Astrocyte of the spinal cord (primary cell): ENCODE results near the gene BAZ1A.

Source experiments
- DNase-seq: peaks from one replicate; pipeline ENCODE4 v3.0.0; 2011; ENCODE audit warnings: low read depth, low spot score
- H3K4me3 ChIP-seq: 2 replicates; pipeline ENCODE4 v1.5.1; 2011; ENCODE audit warnings: low read depth, mild to moderate bottlenecking, low read length, moderate library complexity
- CTCF ChIP-seq: IDR thresholded peaks from 2 replicates; pipeline ENCODE4 v1.5.1; 2012; ENCODE audit warnings: low read depth, mild to moderate bottlenecking, low read length, inconsistent platforms
- in situ Hi-C: cut with HindIII; loops from 2 replicates; pipeline ENCODE4 v1.10.0; 2017; ENCODE audit warnings: low sequenced_read_pairs

BAZ1A gene

GRCh38 chr14:34874386-34875030 lies 652 bp downstream of the BAZ1A start:
- in situ Hi-C loops = no loop called here
- DNase-seq = peak; percentile 67
- peak overlapping the region; percentile 80 for H3K4me3 ChIP-seq
- peak; percentile 12 for TF ChIP-seq CTCF

GRCh38 chr14:34873589-34874385 lies 1.4 kb downstream of the BAZ1A start:
- peak overlapping the region; percentile 80 for H3K4me3 ChIP-seq
- no peak for TF ChIP-seq CTCF
- in situ Hi-C loops = no loop called here

GRCh38 chr14:34872822-34873588 lies 2.2 kb downstream of the BAZ1A start:
- DNase-seq = peak; percentile 53
- in situ Hi-C loops = no loop called here
- no peak for TF ChIP-seq CTCF
- peak overlapping the region; percentile 80 for H3K4me3 ChIP-seq

More at GRCh38 chr14:34873589-34874385, 1.4 kb downstream of the BAZ1A start:
- DNase-seq = peak; percentile 71

- H3K4me3 ChIP-seq = no peak overlapping the region
- DNase-seq = no peak
- TF ChIP-seq CTCF = no peak
- in situ Hi-C loops = no loop called here
These were observed 8.0 kb downstream of the BAZ1A start for GRCh38 chr14:34867199-34867598.

- no peak for TF ChIP-seq CTCF
- in situ Hi-C loops = no loop called here
- no peak overlapping the region for H3K4me3 ChIP-seq
- DNase-seq = no peak
These were observed 9.1 kb downstream of the BAZ1A start for GRCh38 chr14:34865889-34866574.

- no peak for DNase-seq
- TF ChIP-seq CTCF = no peak
- in situ Hi-C loops = no loop called here
- H3K4me3 ChIP-seq = no peak overlapping the region
These were observed 11.3 kb downstream of the BAZ1A start for GRCh38 chr14:34863844-34864243.
